Endothelial cell (in vitro differentiated cells): ENCODE results near the gene KLHL22. TPM values are rescaled to one million over a fixed set of nuclear protein-coding genes. Genes with fewer than 3 reads are reported as not detected.

ENCODE experiments used
- DNase-seq: peaks from one replicate; pipeline ENCODE4 v3.0.0; 2021; ENCODE audit warnings: low spot score
- H3K27ac Mint-ChIP-seq: one replicate; pipeline ENCODE4 v1.8.0; 2021; ENCODE audit warnings: mixed read lengths, inconsistent platforms; ENCODE audit not compliant: unreplicated experiment
- H3K27me3 Mint-ChIP-seq: one replicate; pipeline ENCODE4 v1.8.0; 2021; ENCODE audit warnings: mild to moderate bottlenecking, moderate library complexity, mixed read lengths, inconsistent platforms; ENCODE audit not compliant: unreplicated experiment
- H3K36me3 Mint-ChIP-seq: one replicate; pipeline ENCODE4 v1.8.0; 2021; ENCODE audit warnings: mild to moderate bottlenecking, low read depth, mixed read lengths, inconsistent platforms; ENCODE audit not compliant: unreplicated experiment
- H3K4me1 Mint-ChIP-seq: one replicate; pipeline ENCODE4 v1.8.0; 2021; ENCODE audit warnings: mild to moderate bottlenecking, mixed read lengths, inconsistent platforms; ENCODE audit not compliant: unreplicated experiment
- H3K4me3 Mint-ChIP-seq: one replicate; pipeline ENCODE4 v1.8.0; 2021; ENCODE audit warnings: mild to moderate bottlenecking, mixed read lengths, inconsistent platforms; ENCODE audit not compliant: unreplicated experiment
- H3K9me3 Mint-ChIP-seq: one replicate; pipeline ENCODE4 v1.8.0; 2021; ENCODE audit warnings: mixed read lengths, inconsistent platforms; ENCODE audit not compliant: unreplicated experiment
- CTCF ChIP-seq: fragments of 200-600 bp; sonication (generic); IDR thresholded peaks from one replicate; pipeline ENCODE4 v1.5.0; 2021; ENCODE audit warnings: antibody characterized with exemption; ENCODE audit not compliant: unreplicated experiment
- total RNA-seq: library from RNA; stranded (reverse); fragmentation: NEBNext Ultra II Directional; extraction: Animal tissue kit (Norgen Biotek cat#: 25700); gene quantifications from one replicate; pipeline ENCODE4 v1.2.1, GENCODE V29; 2021; ENCODE audit not compliant: unreplicated experiment

Gene KLHL22
- total RNA-seq, 1 donor from 2014 or later = 19.4 TPM

- TF ChIP-seq CTCF = no peak
- Mint-ChIP-seq H3K27me3 (peaks cover 5% of the 10 kb centered on the region), H3K36me3 (peaks cover 35% of the 10 kb centered on the region), H3K27ac (peak overlapping the region; percentile 45), H3K4me3 (peak overlapping the region; percentile 5), H3K4me1 (peaks cover 36% of the 10 kb centered on the region), H3K9me3 (no peaks in the 10 kb centered on the region)
- DNase-seq = no peak
Measured at GRCh38 chr22:20523086-20523983, 27.7 kb upstream of the KLHL22 start.

GRCh38 chr22:20522134-20523004 is 26.8 kb upstream of the KLHL22 start:
- H3K27me3 Mint-ChIP-seq = peaks cover 10% of the 10 kb centered on the region
- no peak for DNase-seq
- peak overlapping the region; percentile 8 for H3K27ac Mint-ChIP-seq
- H3K4me1 Mint-ChIP-seq = peaks cover 44% of the 10 kb centered on the region
- no peaks in the 10 kb centered on the region for H3K9me3 Mint-ChIP-seq
- peak overlapping the region; percentile 33 for H3K4me3 Mint-ChIP-seq
- TF ChIP-seq CTCF = no peak
- H3K36me3 Mint-ChIP-seq = peaks cover 31% of the 10 kb centered on the region

GRCh38 chr22:20520093-20520511 is 24.5 kb upstream of the KLHL22 start:
- Mint-ChIP-seq H3K36me3 (peaks cover 27% of the 10 kb centered on the region), H3K27ac (no peak overlapping the region), H3K4me3 (no peak overlapping the region), H3K27me3 (peaks cover 9% of the 10 kb centered on the region), H3K9me3 (no peaks in the 10 kb centered on the region), H3K4me1 (peaks cover 43% of the 10 kb centered on the region)
- TF ChIP-seq CTCF = no peak
- no peak for DNase-seq

GRCh38 chr22:20519558-20519957 is 24.0 kb upstream of the KLHL22 start:
- DNase-seq = no peak
- H3K27ac Mint-ChIP-seq = no peak overlapping the region
- H3K4me3 Mint-ChIP-seq = no peak overlapping the region
- peaks cover 9% of the 10 kb centered on the region for H3K27me3 Mint-ChIP-seq
- H3K9me3 Mint-ChIP-seq = no peaks in the 10 kb centered on the region
- no peak for TF ChIP-seq CTCF
- peaks cover 27% of the 10 kb centered on the region for H3K36me3 Mint-ChIP-seq
- H3K4me1 Mint-ChIP-seq = peaks cover 43% of the 10 kb centered on the region
